A549 (cell line): ENCODE measurements around the gene CMAS.

Experiments
- CEBPB ChIP-seq, 2 experiments: fragments of >200 bp in 1 of 2; sonication (Bioruptor Twin) in 1 of 2; formaldehyde crosslinking in 1 of 2; IDR thresholded peaks; 2 replicates each; pipeline ENCODE4 v1.6.1; 2012 to 2016
- CTCF ChIP-seq: fragments of >200 bp; sonication (Bioruptor Twin); formaldehyde crosslinking; IDR thresholded peaks from 3 replicates; pipeline ENCODE4 v1.5.1; 2016
- REST ChIP-seq: fragments of 200-600 bp; sonication (generic); IDR thresholded peaks from 2 replicates; pipeline ENCODE4 v1.6.1; 2016; ENCODE audit warnings: antibody characterized with exemption, mild to moderate bottlenecking, moderate library complexity

- TF ChIP-seq CTCF, result no peak
- TF ChIP-seq CEBPB (IDR thresholded peaks at IDR 0.05), result no peak
- TF ChIP-seq REST, result no peak
Measured at GRCh38 chr12:22008196-22008595, 37.8 kb upstream of the CMAS start.
